T-helper 1 cell treated with Interleukin-12 subunit alpha and Interleukin-12 subunit beta and Interleukin-4 antibody, amounts not matched to agents 30 μg/mL and 1 μg/mL, for 36 hours (primary cell): ENCODE results near the gene BRSK2.
"Not testable (repeated sequence)": the region's sequence is repeated elsewhere in the genome, so short reads cannot be mapped to it uniquely, and the experiment has no call there.

ENCODE experiments used
- H3K27ac Mint-ChIP-seq: one replicate; pipeline ENCODE4 v1.8.0; 2021; ENCODE audit warnings: mild to moderate bottlenecking, mixed read lengths
- H3K27me3 Mint-ChIP-seq: one replicate; pipeline ENCODE4 v1.8.0; 2021; ENCODE audit warnings: low read depth, mixed read lengths
- H3K36me3 Mint-ChIP-seq: one replicate; pipeline ENCODE4 v1.8.0; 2021; ENCODE audit warnings: low read depth, mixed read lengths
- H3K4me1 Mint-ChIP-seq: one replicate; pipeline ENCODE4 v1.8.0; 2021; ENCODE audit warnings: low read depth, mixed read lengths
- H3K4me3 Mint-ChIP-seq: one replicate; pipeline ENCODE4 v1.8.0; 2021; ENCODE audit warnings: mild to moderate bottlenecking, moderate library complexity, mixed read lengths
- H3K9me3 Mint-ChIP-seq: one replicate; pipeline ENCODE4 v1.8.0; 2021; ENCODE audit warnings: mixed read lengths

The BRSK2 gene

DNA sequence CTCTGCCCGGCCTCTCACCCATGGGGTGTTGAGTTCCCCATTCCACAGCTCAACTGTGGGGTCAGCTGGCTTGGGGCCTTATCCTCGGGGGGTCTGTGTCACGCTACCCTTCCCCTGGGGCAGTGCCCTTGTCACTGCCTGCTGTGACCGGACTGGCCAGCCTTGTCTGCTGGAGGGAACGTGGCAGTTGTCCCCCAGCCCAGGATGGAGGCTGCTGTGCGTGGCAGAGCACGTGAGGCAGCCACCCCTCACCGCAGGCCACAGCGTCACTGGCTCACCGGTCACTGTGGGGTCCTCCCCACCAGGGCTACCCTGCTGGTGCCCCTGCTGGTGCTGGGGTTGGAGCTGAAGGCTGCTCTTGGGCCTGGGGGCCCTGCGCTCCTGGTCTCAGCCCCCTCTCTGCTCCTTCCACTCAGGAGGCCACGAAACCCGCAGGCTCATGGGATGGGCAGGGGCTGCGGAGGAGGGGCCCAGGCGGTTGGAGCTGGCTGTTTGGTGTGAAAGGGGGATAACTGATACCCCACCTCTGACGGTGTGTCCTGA is 13.4 kb downstream of the BRSK2 start:
- Mint-ChIP-seq H3K9me3 (no peaks in the 10 kb centered on the region), H3K27me3 (no peaks in the 10 kb centered on the region), H3K36me3 (no peaks in the 10 kb centered on the region), H3K4me3 (no peak overlapping the region), H3K27ac (no peak overlapping the region), H3K4me1 (no peaks in the 10 kb centered on the region)

DNA sequence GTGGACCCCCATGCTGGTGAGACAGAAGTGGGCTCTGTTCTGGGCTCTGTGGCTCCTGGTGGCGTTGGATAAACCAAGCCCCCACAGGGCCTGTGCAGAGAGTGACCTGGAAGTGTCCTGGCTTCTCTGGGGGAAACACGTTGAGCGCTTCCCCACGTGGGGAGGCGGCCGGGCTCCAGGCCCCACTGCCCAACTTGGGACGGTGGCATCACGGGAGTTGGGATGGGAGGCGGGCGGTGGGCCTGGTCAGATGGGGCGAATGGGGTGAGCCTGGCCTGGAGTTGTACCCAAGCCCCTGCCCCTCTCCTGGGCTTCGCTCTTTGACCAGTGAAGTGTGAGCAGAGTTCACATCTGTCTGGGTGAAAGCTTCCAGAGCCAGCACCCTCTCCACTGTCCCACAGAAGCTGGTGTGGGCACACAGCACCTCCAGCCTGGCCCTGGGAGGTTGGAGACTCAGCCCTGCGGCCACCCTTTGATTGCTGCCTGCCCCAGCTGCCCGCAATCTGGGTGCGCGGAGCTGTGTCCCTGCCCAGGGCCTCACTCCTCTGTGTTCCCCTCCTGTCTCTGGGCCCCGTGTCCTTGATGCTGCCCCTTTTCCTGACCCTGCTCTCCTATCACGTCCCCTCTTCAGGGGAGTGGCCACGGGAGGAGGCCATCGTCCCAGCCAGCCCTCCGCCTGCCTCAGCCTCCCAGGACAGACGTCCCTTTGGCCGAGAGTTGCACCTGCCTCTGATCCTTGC is 14.2 kb downstream of the BRSK2 start:
- no peaks in the 10 kb centered on the region for H3K9me3 Mint-ChIP-seq
- no peak overlapping the region for H3K27ac Mint-ChIP-seq
- no peaks in the 10 kb centered on the region for H3K36me3 Mint-ChIP-seq
- H3K4me1 Mint-ChIP-seq, result no peaks in the 10 kb centered on the region
- no peaks in the 10 kb centered on the region for H3K27me3 Mint-ChIP-seq
- no peak overlapping the region for H3K4me3 Mint-ChIP-seq

DNA sequence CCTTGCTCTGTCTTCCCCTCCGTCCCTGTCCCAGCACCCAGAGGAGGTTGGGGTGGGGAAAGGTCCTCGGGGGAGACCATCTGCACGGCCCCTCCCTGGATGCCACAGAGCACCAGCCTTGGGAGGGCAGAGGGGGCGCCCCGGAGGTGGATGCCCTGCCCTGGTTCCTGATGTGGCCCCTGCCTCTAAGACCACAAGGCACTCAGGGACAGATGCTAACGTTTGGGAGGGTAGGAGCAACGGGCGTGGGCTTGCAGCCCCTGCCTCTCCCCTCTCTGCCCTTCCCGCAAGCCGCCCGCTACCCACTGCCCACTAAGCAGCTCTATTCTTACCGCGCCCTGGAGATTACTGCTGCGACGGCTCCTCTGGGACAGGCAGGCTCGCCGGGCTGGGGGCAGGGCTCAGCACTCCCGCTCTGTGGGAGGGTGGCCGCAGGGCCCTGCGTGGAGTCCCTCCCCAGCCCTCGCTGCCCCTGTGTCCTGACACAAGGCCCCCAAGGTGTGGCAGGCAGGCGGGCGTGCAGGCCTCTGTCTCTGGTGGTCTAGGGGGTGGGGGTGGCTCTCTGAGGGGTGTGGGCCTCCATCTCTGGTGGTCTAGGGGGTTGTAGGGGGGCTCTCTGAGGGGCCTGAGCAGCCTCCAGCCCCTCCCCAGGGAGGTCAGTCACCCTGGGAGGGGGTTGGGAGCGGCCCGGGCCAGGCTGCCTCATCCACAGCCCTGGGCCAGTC is 14.9 kb downstream of the BRSK2 start:
- H3K4me3 Mint-ChIP-seq, result no peak overlapping the region
- H3K36me3 Mint-ChIP-seq, result no peaks in the 10 kb centered on the region
- H3K27me3 Mint-ChIP-seq, result no peaks in the 10 kb centered on the region
- no peaks in the 10 kb centered on the region for H3K9me3 Mint-ChIP-seq
- no peaks in the 10 kb centered on the region for H3K4me1 Mint-ChIP-seq
- H3K27ac Mint-ChIP-seq, result no peak overlapping the region

DNA sequence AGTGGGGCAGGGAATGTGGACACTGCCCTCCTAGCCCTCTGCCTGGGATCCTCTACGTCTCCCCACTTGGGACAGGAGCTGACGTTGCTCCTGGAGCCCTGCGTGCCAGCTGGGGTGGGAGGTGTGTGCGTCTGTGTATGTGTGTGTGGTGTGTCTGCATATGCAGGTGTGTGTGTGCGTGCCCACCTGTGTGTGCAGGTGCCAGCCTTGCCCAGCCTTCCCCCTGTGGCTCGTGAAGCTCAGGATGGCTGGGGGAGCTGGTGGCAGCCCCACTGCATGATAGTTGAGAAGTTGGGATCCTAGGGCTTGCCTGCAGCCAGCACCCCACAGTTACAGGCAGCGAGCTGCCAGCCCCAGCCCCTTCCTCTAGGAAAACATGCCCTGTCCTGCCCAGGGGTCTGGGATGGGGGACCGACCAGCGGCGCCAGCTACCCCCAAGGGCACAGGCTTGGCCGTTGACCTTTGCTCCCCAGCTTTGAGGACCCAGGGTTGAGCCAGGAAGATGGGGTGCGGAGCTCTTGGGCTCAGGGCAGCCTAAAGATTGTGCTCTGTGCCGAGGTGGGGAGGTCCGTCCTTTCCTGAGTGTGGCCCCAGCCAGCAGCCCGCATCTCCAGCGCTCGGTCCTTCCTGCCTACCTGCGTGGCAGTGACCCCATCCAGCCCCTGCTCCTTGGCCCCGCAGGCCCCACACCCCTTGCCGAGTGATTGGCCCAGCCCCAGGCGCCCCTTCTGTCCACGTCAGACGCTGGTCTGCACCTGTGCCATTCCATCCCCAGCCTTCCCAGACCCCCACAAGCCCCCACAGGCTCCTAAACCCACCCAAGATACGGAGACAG is 15.7 kb downstream of the BRSK2 start:
- H3K27ac Mint-ChIP-seq, result no peak overlapping the region
- H3K9me3 Mint-ChIP-seq, result no peaks in the 10 kb centered on the region
- no peak overlapping the region for H3K4me3 Mint-ChIP-seq
- H3K4me1 Mint-ChIP-seq, result no peaks in the 10 kb centered on the region
- H3K27me3 Mint-ChIP-seq, result no peaks in the 10 kb centered on the region
- no peaks in the 10 kb centered on the region for H3K36me3 Mint-ChIP-seq

DNA sequence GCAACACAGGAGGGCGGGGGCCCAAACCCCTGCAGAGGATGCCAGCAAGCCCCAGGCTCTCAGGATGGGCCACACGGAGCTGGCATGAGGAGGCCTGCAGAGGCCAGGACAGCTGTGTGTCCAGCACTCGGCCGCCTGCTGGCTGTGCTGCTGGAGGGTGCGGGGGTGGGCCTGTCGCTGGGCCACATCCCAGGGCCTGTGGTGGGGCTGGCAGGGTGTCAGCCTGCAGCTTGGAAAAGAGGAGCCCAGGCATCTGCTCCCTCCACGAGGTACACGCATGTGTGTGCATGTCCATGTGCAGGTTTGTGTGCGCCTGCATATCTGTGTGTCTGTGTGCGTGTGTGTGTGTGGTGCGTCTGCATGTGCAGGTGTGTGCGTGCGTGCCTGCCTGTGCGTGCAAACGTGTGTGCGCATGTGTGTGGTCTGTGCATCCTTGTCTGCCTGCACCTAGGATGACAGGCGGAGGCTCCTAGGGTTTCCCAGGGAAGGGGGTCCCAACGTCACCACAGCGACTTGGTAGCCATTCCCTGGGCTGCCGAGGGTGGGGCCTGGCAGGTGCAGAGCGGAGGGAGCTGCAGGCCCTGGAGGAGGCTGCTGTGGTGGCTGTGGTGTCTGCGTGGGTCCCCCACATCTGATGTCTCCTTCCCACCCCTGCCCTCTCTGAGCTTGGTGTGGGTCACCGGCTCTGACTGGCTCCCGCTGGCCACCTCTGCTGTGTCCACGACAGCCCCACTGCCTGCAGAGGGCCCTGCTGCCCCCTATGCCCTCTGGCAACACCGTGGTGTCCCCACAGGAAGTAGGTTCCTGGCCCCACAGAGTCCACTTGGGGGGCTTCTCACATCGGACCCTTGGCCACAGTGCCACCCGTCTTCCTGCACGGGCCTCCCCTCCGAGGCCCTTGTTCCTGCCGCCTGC is 17.1 kb downstream of the BRSK2 start:
- Mint-ChIP-seq H3K9me3 (no peaks in the 10 kb centered on the region), H3K27me3 (no peaks in the 10 kb centered on the region), H3K4me1 (no peaks in the 10 kb centered on the region), H3K36me3 (no peaks in the 10 kb centered on the region), H3K27ac (no peak overlapping the region), H3K4me3 (no peak overlapping the region)

DNA sequence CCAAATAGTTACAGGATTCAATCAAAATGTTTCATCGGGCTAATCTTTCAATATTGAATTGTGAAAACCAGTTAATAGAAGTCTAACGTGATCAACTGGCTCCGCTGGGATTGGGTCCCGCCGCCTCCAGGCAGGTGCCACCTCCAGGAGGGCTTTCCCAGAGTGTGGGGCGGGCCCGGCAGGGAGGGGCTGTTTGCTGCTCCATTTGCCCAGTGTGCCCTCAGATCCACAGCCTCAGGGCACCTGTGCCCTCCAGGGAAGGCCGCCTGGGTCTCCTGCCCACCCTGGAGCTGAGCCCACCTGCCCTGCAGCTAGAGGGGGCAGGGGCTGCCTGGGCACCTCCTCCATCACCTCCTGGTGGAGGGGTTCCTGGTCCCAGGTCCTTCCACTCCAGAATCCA is 17.9 kb downstream of the BRSK2 start:
- Mint-ChIP-seq H3K4me1 (no peaks in the 10 kb centered on the region), H3K27me3 (no peaks in the 10 kb centered on the region), H3K4me3 (no peak overlapping the region), H3K27ac (no peak overlapping the region), H3K9me3 (no peaks in the 10 kb centered on the region), H3K36me3 (no peaks in the 10 kb centered on the region)

DNA sequence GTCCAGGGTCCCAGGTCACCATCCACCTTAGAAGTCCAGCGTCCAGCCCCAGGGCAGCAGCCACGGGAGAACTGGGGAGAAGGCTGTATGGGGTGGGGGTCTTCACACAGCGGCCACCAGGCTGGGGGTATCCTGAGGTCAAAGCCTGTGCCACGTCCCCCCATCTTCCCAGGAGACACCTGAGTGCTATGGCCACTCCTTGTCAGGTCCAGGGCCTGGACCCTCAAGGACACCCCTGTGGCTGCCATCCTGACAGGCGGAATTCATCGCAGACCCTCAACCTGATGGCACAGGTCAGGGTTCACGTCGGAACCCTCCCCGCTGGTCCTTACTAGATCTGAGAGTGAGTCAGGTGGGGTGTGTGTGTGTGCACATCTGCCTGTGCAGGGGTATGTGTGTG is 18.6 kb downstream of the BRSK2 start:
- Mint-ChIP-seq H3K4me1 (no peaks in the 10 kb centered on the region), H3K27me3 (no peaks in the 10 kb centered on the region), H3K4me3 (no peak overlapping the region), H3K27ac (no peak overlapping the region), H3K9me3 (no peaks in the 10 kb centered on the region), H3K36me3 (no peaks in the 10 kb centered on the region)

DNA sequence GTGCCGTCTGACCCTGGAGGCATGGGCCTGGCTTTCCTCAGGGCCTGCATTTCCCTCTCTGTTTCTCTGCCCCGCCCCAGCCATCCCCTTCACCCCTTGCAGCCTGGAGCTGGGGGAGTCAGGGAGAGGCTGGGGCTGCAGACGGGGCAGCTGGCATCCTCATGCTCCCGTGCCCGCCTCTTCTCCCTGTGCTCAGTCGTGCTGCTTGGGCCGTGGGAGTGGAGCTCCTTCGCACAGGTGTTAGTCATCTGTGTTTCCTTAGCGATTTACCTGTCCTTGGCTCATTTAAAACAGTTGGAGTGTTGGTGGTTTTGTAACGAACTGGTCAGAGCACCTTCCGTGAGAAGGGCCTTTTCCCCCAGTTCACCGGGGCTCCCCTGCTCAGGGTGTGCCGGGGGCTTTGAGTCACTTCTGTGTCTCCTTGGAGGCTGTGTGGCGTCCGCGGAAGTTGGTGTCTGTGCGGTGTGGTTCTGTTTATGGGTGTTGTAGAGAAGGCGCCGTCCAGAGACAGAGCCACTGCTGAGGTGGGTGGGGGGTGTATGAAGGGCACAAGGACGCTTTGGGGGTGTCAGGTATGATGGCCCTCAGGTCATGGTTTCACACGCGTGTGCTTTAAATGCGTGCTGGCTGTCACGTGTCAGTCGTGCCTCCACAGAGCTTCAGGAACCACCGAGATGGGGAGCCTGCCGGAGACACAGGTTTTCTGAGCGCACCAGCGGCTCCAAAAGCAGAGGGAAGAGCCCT is 19.5 kb downstream of the BRSK2 start:
- H3K4me3 Mint-ChIP-seq, result no peak overlapping the region
- no peaks in the 10 kb centered on the region for H3K36me3 Mint-ChIP-seq
- H3K4me1 Mint-ChIP-seq, result no peaks in the 10 kb centered on the region
- peaks cover 5% of the 10 kb centered on the region for H3K9me3 Mint-ChIP-seq
- no peaks in the 10 kb centered on the region for H3K27me3 Mint-ChIP-seq
- H3K27ac Mint-ChIP-seq, result no peak overlapping the region

DNA sequence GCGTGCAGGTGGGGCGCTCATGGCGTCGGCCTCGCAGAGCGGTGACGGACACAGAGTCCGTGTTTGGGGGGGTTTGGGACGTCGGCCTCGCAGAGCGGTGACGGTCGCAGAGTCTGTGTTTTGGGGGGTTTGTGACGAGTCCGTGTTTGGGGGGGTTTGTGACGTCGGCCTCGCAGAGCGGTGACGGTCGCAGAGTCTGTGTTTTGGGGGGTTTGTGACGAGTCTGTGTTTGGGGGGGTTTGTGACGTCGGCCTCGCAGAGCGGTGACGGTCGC is 20.1 kb downstream of the BRSK2 start:
- not testable (repeated sequence) for H3K27me3 Mint-ChIP-seq, H3K4me3 Mint-ChIP-seq, H3K27ac Mint-ChIP-seq, H3K36me3 Mint-ChIP-seq, H3K9me3 Mint-ChIP-seq, H3K4me1 Mint-ChIP-seq

DNA sequence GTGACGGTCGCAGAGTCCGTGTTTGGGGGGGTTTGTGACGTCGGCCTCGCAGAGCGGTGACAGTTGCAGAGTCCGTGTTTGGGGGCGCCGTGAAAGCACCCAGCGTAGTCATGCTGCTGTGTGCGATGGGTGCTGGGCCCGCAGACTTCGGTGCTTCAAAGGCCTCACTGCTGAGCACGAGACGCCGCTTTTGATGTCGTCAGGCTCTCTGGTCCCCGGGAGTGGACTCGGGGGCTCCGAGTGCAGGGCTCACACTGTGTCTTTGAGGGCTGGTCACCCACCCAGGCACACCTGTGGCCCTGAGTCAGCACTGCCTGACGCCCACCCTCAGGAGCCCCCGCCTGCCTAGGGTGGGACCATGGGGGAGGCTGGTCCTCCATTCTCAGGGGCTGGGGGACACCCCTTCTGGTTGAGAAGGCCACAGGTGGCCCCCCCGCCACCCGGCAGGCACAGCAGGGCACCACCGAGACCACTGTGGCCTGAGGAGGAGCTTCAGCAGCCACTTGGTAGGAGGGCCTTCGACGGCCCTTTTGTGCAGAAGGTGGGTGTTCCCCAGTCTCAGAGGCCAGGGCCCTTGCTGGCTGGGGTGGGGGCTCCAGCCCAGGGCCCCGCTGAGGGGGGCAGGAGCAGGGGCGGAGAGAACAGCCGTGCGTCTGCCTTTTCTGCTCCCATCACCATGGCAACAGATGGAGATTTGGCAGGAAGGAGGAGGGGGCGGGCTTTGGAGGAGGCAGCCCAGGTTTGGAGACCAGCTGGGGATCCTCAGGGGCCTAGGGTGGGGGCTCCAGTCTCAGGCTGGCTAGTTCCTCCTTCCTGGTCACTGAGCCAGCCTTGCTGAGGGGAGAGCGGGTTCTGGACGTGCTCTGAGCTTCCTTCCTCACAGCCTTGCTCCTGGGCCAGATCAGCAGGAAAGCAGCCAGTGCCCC is 20.9 kb downstream of the BRSK2 start:
- H3K4me3 Mint-ChIP-seq, result no peak overlapping the region
- no peaks in the 10 kb centered on the region for H3K4me1 Mint-ChIP-seq
- H3K27me3 Mint-ChIP-seq, result no peaks in the 10 kb centered on the region
- peaks cover 6% of the 10 kb centered on the region for H3K9me3 Mint-ChIP-seq
- no peaks in the 10 kb centered on the region for H3K36me3 Mint-ChIP-seq
- H3K27ac Mint-ChIP-seq, result no peak overlapping the region

DNA sequence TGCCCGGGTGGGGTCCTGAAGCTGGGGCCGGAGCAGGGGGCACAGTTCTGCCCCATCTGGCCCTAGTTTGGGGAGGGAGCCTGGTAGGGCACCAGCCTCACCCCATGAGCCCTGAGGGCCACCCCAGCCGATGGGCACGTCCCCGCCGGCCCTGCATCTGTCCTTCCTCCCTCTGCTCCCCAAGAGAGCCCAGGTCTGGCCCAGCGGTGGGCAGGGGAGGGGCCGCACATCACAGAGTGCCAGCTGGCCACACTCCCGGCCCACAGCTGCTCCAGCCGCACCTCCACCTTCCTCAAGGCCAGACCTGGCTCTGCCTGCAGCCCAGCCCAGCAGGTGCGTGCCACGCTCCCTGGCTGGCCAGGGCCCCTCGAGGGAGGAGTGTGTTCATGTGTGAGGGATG is 21.6 kb downstream of the BRSK2 start:
- no peak overlapping the region for H3K4me3 Mint-ChIP-seq
- H3K27me3 Mint-ChIP-seq, result no peaks in the 10 kb centered on the region
- H3K9me3 Mint-ChIP-seq, result peaks cover 6% of the 10 kb centered on the region
- no peak overlapping the region for H3K27ac Mint-ChIP-seq
- no peaks in the 10 kb centered on the region for H3K36me3 Mint-ChIP-seq
- H3K4me1 Mint-ChIP-seq, result no peaks in the 10 kb centered on the region

DNA sequence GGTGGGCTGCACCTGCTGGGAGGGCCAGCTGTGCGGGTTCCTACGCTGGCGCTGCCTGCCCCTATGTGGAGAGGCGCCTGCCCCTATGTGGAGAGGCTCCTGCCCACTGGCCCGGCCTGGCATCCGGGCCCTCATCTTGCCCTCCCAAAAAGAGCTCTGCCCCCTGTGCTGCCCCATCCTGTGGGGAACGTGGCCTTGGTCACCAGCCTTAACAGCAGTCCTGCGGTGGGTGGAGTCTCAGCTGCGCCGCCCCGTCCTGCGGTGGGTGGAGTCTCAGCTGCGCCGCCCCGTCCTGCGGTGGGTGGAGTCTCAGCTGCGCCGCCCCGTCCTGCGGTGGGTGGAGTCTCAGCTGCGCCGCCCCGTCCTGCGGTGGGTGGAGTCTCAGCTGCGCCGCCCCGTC is 22.0 kb downstream of the BRSK2 start:
- H3K27ac Mint-ChIP-seq, H3K4me3 Mint-ChIP-seq, H3K36me3 Mint-ChIP-seq, H3K4me1 Mint-ChIP-seq, H3K9me3 Mint-ChIP-seq, H3K27me3 Mint-ChIP-seq: not testable (repeated sequence)
